Sigmoid colon (tissue), 7 donors: ENCODE data around the gene RELCH. TPM values are rescaled to one million over a fixed set of nuclear protein-coding genes. Genes with fewer than 3 reads are reported as not detected.

ENCODE experiments used
- DNase-seq: peaks from one replicate; pipeline ENCODE4 v3.0.0-alpha.2; 2019
- H3K27ac ChIP-seq, 4 donors: fragments of 200-600 bp; sonication (generic); one replicate each; pipeline ENCODE4 v1.5.1; 2016 to 2019; ENCODE audit warnings: mild to moderate bottlenecking in 1 of 4
- H3K27me3 ChIP-seq, 3 donors: fragments of 200-600 bp; sonication (generic); one replicate each; pipeline ENCODE4 v1.5.1; 2019; ENCODE audit warnings: mild to moderate bottlenecking in 1 of 3
- H3K36me3 ChIP-seq, 4 donors: fragments of 200-600 bp; sonication (generic); one replicate each; pipeline ENCODE4 v1.5.1; 2016 to 2019
- H3K4me1 ChIP-seq, 4 donors: fragments of 200-600 bp; sonication (generic); one replicate each; pipeline ENCODE4 v1.5.1; 2017 to 2019
- H3K4me3 ChIP-seq, 4 donors: fragments of 200-600 bp; sonication (generic); one replicate each; pipeline ENCODE4 v1.5.1; 2017 to 2019; ENCODE audit warnings: mild to moderate bottlenecking in 2 of 4, moderate library complexity in 1 of 4
- H3K9me3 ChIP-seq, 4 donors: fragments of 200-600 bp in 3 of 4; sonication (generic) in 3 of 4; one replicate each; pipeline versions ENCODE4 v1.5.1 to v1.6.1; 2013 to 2019
- CTCF ChIP-seq, 4 experiments: fragments of 450-650 bp in 3 of 4; fragments of 200-600 bp in 1 of 4; IDR thresholded peaks; one replicate each; pipeline ENCODE4 v1.5.1; 2016 to 2019; ENCODE audit warnings: antibody characterized with exemption in 4 of 4, mild to moderate bottlenecking in 3 of 4, moderate library complexity in 2 of 4
- EP300 ChIP-seq, 4 donors: sonication (generic); formaldehyde crosslinking; IDR thresholded peaks; one replicate each; pipeline ENCODE4 v1.6.1; 2017; ENCODE audit warnings: antibody characterized with exemption in 4 of 4
- POLR2A ChIP-seq, 2 donors: fragments of 450-650 bp; IDR thresholded peaks; one replicate each; pipeline ENCODE4 v1.6.1; 2016; ENCODE audit warnings: antibody characterized with exemption in 2 of 2, mild to moderate bottlenecking in 2 of 2, moderate library complexity in 2 of 2
- POLR2AphosphoS5 ChIP-seq, 4 donors: sonication (generic); formaldehyde crosslinking; IDR thresholded peaks; one replicate each; pipeline ENCODE4 v1.6.1; 2017; ENCODE audit warnings: antibody characterized with exemption in 4 of 4
- WGBS, 2 donors: extraction: QIAGEN DNeasy Blood & Tissue Kit; methylation state at CpG; one replicate each; pipeline ENCODE4 v1.1.7; 2013; 5-methylcytosine and 5-hydroxymethylcytosine counted together
- intact Hi-C: fragments of 100-400 bp; cut with DNase I; formaldehyde crosslinking; loops from one replicate; pipeline ENCODE4 v1.15.1; 2023
- polyA plus RNA-seq, 3 donors: library from polyadenylated mRNA; stranded (reverse); fragments of 200-250 nt; gene quantifications; one replicate each; pipeline ENCODE4 v1.2.3, GENCODE V29; 2013
- total RNA-seq, 4 donors: library from RNA; depleted of rRNA; stranded (reverse); fragments of >200 nt; gene quantifications; one replicate each; pipeline ENCODE4 v1.1.0, GENCODE V29; 2016
- donor health status: healthy with polysubstance abuse.
- donor health status: Bipolar disorder and iron deficiency.
- donor health status: healthy.

Gene RELCH
- total RNA-seq: 10 to 100 TPM; 19.3 to 28.8 (median 25.3) TPM
- 10 to 100 TPM in 1 of 3 donors, 1 to 10 TPM in 2; 6.6 to 17.6 (median 9.0) TPM for polyA plus RNA-seq

GRCh38 chr18:62186774-62187542 is at the start of gene RELCH, which contains the start of gene PIGN:
Gene RELCH, plus strand, starts transcription at chr18:62187255. Its CDS starts 251 bp downstream, at chr18:62187506.
Gene PIGN, minus strand, starts transcription at chr18:62187056. Its CDS starts 25,703 bp downstream, at chr18:62161353.
- DNase-seq: peak; percentile 98
- H3K4me1 ChIP-seq: peaks cover 0 to 41% (median 30%) of the 10 kb centered on the region in 4 donors
- H3K27ac ChIP-seq: peak within 1 kb of the TSS; percentile 79 to 90 (median 85)
- H3K4me3 ChIP-seq: peak within 1 kb of the TSS; percentile 85 to 97 (median 91)
- H3K36me3 ChIP-seq: no peaks in the 10 kb centered on the region
- intact Hi-C loops: loop anchor here (1.0 to 10.0 kb wide), 5 partner anchors 62 to 798 kb away; partner anchors contain the start of genes PHLPP1 and ZCCHC2
- no peaks in the 10 kb centered on the region for H3K27me3 ChIP-seq
- no peak for TF ChIP-seq EP300 (IDR thresholded peaks at IDR 0.05)
- TF ChIP-seq POLR2A (IDR thresholded peaks at IDR 0.05): peak; percentile 77 to 88
- peak; percentile 79 to 96 (median 92) for TF ChIP-seq POLR2AphosphoS5 (IDR thresholded peaks at IDR 0.05)
- TF ChIP-seq CTCF (IDR thresholded peaks at IDR 0.05): no peak
- 0% methylated on average over 55 of the region's 55 CpGs for WGBS, 2 donors
- H3K9me3 ChIP-seq: no peaks in the 10 kb centered on the region

- no peaks in the 10 kb centered on the region for H3K4me1 ChIP-seq
- H3K36me3 ChIP-seq: peaks cover 0 to 40% (median 2%) of the 10 kb centered on the region in 4 donors
- H3K27ac ChIP-seq: no peak overlapping the region
- WGBS, 2 donors: 91 to 93% methylated on average over 2 of the region's 2 CpGs
- intact Hi-C loops: no loop called here
- no peak overlapping the region for H3K4me3 ChIP-seq
- no peaks in the 10 kb centered on the region for H3K27me3 ChIP-seq
- no peak for DNase-seq
- H3K9me3 ChIP-seq: no peaks in the 10 kb centered on the region
- TF ChIP-seq CTCF (IDR thresholded peaks at IDR 0.05): no peak
- TF ChIP-seq POLR2A (IDR thresholded peaks at IDR 0.05): no peak
- TF ChIP-seq EP300 (IDR thresholded peaks at IDR 0.05): no peak
- TF ChIP-seq POLR2AphosphoS5 (IDR thresholded peaks at IDR 0.05): no peak
Observed at GRCh38 chr18:62138461-62139235, 48.4 kb upstream of the RELCH start.

GRCh38 chr18:62140259-62140658 is 46.8 kb upstream of the RELCH start:
- no peaks in the 10 kb centered on the region for H3K4me1 ChIP-seq
- no peak overlapping the region for H3K27ac ChIP-seq
- 55 to 96% methylated on average over 1 of the region's 1 CpG for WGBS, 2 donors
- H3K36me3 ChIP-seq: peaks cover 0 to 53% (median 2%) of the 10 kb centered on the region in 4 donors
- DNase-seq: no peak
- intact Hi-C loops: no loop called here
- no peaks in the 10 kb centered on the region for H3K27me3 ChIP-seq
- TF ChIP-seq POLR2AphosphoS5 (IDR thresholded peaks at IDR 0.05) (no peak), POLR2A (IDR thresholded peaks at IDR 0.05) (no peak), CTCF (IDR thresholded peaks at IDR 0.05) (no peak), EP300 (IDR thresholded peaks at IDR 0.05) (no peak)
- no peaks in the 10 kb centered on the region for H3K9me3 ChIP-seq
- H3K4me3 ChIP-seq: no peak overlapping the region

- Histone ChIP-seq H3K9me3 (no peaks in the 10 kb centered on the region), H3K27me3 (no peaks in the 10 kb centered on the region), H3K36me3 (peaks cover 0 to 41% (median 2%) of the 10 kb centered on the region in 4 donors), H3K4me1 (no peaks in the 10 kb centered on the region), H3K4me3 (no peak overlapping the region), H3K27ac (no peak overlapping the region)
- intact Hi-C loops: no loop called here
- DNase-seq: no peak
- WGBS, 2 donors: 94 to 96% methylated on average over 2 of the region's 2 CpGs
- TF ChIP-seq POLR2A (IDR thresholded peaks at IDR 0.05): no peak
- TF ChIP-seq CTCF (IDR thresholded peaks at IDR 0.05): no peak
- TF ChIP-seq EP300 (IDR thresholded peaks at IDR 0.05): no peak
- no peak for TF ChIP-seq POLR2AphosphoS5 (IDR thresholded peaks at IDR 0.05)
Observed at GRCh38 chr18:62144338-62144737, 42.7 kb upstream of the RELCH start.
